WERI-Rb-1 (cell line): ENCODE data around the gene SOX13.

Experiments
- DNase-seq: peaks from one replicate; pipeline ENCODE4 v3.0.0-alpha.2; 2020
- H3K27ac ChIP-seq: fragments of 250-450 bp; sonication (Bioruptor Pico); 2 replicates; pipeline ENCODE4 v1.5.1; 2020; ENCODE audit warnings: mild to moderate bottlenecking, moderate library complexity
- H3K27me3 ChIP-seq: fragments of 250-450 bp; sonication (Bioruptor Pico); 2 replicates; pipeline ENCODE4 v1.5.1; 2021; ENCODE audit warnings: mild to moderate bottlenecking, low read depth, moderate library complexity; ENCODE audit not compliant: insufficient read depth, severe bottlenecking
- H3K36me3 ChIP-seq: fragments of 250-450 bp; sonication (Bioruptor Pico); 2 replicates; pipeline ENCODE4 v1.5.1; 2020; ENCODE audit warnings: mild to moderate bottlenecking, moderate library complexity
- H3K4me3 ChIP-seq: 2 replicates; pipeline ENCODE4 v1.5.1; 2011; ENCODE audit warnings: low read depth, mild to moderate bottlenecking, control low read depth, low read length
- H3K9me3 ChIP-seq: fragments of 250-450 bp; sonication (Bioruptor Pico); 2 replicates; pipeline ENCODE4 v1.5.1; 2021; ENCODE audit warnings: mild to moderate bottlenecking, moderate library complexity; ENCODE audit not compliant: severe bottlenecking
- TF ChIP-seq, protein P1 (sequence below): IDR thresholded peaks from 2 replicates; pipeline ENCODE4 v1.5.1; 2011; ENCODE audit warnings: low read depth, mild to moderate bottlenecking, control low read depth, inconsistent platforms, low read length

The SOX13 gene

DNA sequence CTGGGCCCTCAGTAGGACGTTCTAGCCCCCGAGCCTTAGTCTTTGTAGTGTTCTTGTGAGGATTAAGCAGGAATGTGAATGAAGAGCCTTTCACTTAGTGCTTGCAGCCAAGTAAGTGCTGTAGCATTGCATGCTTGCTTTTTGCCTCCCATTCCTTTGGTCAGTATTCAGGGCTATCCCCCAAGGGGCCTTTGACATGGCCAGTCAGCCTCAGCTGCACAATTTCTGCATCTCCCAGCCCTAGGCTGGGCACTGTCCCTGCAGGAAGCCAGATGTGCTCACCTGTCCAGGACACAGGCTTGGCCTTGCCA is 30.5 kb downstream of the SOX13 start:
- Histone ChIP-seq H3K36me3 (no peaks in the 10 kb centered on the region), H3K27me3 (peaks cover 29% of the 10 kb centered on the region), H3K27ac (no peak overlapping the region), H3K9me3 (peaks cover 4% of the 10 kb centered on the region), H3K4me3 (no peak overlapping the region)
- DNase-seq: no peak
- TF ChIP-seq, protein P1, sequence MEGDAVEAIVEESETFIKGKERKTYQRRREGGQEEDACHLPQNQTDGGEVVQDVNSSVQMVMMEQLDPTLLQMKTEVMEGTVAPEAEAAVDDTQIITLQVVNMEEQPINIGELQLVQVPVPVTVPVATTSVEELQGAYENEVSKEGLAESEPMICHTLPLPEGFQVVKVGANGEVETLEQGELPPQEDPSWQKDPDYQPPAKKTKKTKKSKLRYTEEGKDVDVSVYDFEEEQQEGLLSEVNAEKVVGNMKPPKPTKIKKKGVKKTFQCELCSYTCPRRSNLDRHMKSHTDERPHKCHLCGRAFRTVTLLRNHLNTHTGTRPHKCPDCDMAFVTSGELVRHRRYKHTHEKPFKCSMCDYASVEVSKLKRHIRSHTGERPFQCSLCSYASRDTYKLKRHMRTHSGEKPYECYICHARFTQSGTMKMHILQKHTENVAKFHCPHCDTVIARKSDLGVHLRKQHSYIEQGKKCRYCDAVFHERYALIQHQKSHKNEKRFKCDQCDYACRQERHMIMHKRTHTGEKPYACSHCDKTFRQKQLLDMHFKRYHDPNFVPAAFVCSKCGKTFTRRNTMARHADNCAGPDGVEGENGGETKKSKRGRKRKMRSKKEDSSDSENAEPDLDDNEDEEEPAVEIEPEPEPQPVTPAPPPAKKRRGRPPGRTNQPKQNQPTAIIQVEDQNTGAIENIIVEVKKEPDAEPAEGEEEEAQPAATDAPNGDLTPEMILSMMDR: no peak

DNA sequence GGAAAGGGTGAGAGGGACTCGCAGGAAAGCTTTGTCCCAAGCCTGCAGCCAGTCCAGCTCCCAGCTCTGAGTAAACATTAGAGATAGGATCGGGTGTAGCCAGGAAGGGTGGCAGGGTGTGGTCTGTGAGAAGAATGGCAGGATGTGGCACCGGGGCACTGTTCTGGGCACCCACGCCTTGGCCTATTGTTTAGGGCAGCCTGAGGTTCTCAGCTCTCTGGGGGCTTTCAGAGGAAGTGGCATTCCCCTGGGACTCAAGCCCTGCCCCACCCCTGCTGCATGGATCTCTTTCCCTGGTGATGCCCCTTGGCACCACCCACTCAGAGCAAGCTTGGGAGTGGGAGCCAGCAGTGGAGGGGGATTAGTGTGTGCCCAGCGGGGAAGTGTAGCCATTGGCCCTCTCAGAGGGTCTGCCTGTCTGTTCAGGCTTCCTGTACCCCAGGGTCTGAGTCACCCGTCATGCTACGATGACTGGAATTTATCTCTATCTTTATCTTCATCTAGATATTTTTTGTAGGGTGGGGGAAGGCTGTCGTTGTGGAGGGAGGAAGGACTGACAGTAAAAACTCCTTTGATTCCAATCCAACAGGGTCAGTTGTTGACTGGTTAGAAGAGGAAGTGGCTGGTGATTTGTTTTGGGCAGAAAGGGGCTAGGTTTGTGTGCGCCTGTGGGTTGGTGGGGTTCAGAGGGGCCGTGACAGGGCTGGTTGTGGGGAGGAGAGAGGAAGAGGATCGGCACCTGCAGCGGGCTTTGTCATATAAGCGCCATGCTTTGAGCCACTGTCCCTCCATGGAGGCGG is 31.6 kb downstream of the SOX13 start:
- Histone ChIP-seq H3K4me3 (no peak overlapping the region), H3K27ac (no peak overlapping the region), H3K27me3 (peaks cover 29% of the 10 kb centered on the region), H3K9me3 (peaks cover 4% of the 10 kb centered on the region), H3K36me3 (no peaks in the 10 kb centered on the region)
- no peak for DNase-seq
- TF ChIP-seq, protein P1: no peak

DNA sequence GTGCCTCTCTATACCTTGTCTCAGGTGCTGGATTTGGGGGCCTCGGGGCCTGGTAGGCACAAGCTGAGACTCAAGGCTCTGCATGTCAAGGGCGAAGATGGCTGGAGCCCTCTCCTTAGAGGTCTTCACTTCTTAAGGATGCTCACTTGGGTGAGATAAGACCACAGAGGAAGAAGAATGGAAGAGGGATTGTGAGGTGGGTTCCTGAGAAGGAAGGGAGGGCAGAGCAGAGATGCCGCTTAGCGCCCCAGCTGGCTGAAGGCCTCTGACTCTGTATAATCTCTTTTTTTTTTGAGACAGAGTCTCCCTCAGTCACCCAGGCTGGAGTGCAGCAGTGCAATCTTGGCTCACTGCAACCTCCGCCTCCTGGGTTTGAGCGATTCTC is 32.2 kb downstream of the SOX13 start:
- no peak for DNase-seq
- Histone ChIP-seq H3K27me3 (peaks cover 27% of the 10 kb centered on the region), H3K9me3 (peaks cover 4% of the 10 kb centered on the region), H3K27ac (no peak overlapping the region), H3K36me3 (no peaks in the 10 kb centered on the region), H3K4me3 (no peak overlapping the region)
- TF ChIP-seq, protein P1: no peak

DNA sequence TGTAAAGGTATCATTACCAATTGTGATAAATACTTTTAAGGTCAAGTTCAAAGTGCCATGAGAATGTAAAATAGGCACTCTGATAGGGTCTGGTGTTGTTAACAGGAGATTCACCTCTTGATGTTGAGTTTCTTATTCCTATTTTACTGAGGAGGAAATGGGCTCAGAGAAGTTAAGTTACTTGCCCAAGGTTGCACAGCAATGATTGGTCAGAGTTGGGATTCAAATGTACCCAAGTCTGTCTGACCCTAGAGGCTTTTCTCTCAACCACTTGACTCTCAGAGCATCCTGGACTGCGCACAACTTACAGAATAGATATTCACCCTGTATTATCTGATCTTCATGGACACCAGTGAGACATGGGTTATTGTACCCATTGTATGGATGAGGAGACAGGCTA is 33.9 kb downstream of the SOX13 start:
- Histone ChIP-seq H3K27me3 (peaks cover 15% of the 10 kb centered on the region), H3K27ac (no peak overlapping the region), H3K36me3 (no peaks in the 10 kb centered on the region), H3K4me3 (no peak overlapping the region), H3K9me3 (no peaks in the 10 kb centered on the region)
- TF ChIP-seq, protein P1: no peak
- no peak for DNase-seq

DNA sequence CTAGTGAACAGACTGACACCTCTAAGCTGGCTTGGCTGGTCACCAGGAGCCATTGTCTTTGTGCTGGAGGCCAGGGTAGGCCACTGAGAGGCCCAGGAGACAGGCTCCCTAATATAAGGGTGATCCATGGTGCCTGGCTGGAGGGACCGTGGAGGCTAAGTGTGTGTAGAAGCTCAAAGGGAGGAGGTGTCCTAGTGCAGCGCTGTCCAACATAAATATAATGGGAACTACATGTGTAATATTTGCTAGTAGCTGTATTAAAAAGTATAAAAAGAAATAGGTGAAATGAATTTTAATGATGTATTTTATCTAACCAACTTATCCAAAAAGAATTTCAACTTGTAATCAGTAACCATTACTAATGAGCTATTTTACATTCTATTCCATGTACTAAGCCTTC is 35.0 kb downstream of the SOX13 start:
- no peak overlapping the region for H3K27ac ChIP-seq
- H3K9me3 ChIP-seq: no peaks in the 10 kb centered on the region
- no peak overlapping the region for H3K4me3 ChIP-seq
- no peaks in the 10 kb centered on the region for H3K36me3 ChIP-seq
- TF ChIP-seq, protein P1: no peak
- peaks cover 8% of the 10 kb centered on the region for H3K27me3 ChIP-seq
- DNase-seq: no peak
